Measurements from ENCODE around the gene LNPEP.

- TF ChIP-seq YY1 (IDR thresholded peaks at IDR 0.05; ENCODE audit: insufficient read depth, insufficient read length): no peak
- TF ChIP-seq ZNF274 (IDR thresholded peaks at IDR 0.05; ENCODE audit: low read depth, low read length): no peak
Observed at GRCh38 chr5:96952974-96953730, 17.3 kb downstream of the LNPEP start.

All from NT2/D1 (cell line).